Measurements from ENCODE around the gene DIO2. TPM values are rescaled to one million over a fixed set of nuclear protein-coding genes. Genes with fewer than 3 reads are reported as not detected.

Gene DIO2
- total RNA-seq, 2 donors from 2014 or later, result 2.3 to 8.5 TPM

DNA sequence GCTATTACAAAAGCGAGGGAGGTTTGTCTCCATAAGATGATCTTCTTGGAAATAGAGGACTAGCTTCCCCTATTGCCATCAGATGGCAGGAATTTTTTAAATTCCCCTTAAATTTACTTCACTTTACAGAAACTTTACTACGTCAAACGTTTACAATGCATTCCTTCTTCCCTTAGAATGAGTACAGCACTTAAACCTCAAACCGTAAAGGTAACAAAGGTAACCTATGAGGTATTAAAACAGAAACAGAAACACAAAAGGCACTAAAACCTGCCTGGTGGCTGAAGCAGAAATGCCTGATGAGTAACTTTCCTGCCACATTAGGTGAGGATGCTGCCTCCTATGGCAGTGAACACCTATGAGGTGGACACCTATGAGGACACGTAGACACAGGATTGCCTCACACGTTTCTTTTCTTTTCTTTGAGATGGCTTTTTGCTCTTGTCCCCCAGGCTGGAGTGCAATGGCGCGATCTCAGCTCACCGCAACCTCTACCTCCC lies 25.0 kb downstream of the DIO2 start:
- Histone ChIP-seq H3K9me3 (no peaks in the 10 kb centered on the region), H3K4me3 (no peak overlapping the region), H3K27me3 (replicated peaks; ENCODE audit: insufficient read depth) (no peaks in the 10 kb centered on the region), H3K36me3 (no peaks in the 10 kb centered on the region), H3K27ac (no peak overlapping the region), H3K4me1 (replicated peaks) (no peaks in the 10 kb centered on the region)
- no peak for TF ChIP-seq POLR2AphosphoS5 (IDR thresholded peaks at IDR 0.05)
- TF ChIP-seq, protein P1, sequence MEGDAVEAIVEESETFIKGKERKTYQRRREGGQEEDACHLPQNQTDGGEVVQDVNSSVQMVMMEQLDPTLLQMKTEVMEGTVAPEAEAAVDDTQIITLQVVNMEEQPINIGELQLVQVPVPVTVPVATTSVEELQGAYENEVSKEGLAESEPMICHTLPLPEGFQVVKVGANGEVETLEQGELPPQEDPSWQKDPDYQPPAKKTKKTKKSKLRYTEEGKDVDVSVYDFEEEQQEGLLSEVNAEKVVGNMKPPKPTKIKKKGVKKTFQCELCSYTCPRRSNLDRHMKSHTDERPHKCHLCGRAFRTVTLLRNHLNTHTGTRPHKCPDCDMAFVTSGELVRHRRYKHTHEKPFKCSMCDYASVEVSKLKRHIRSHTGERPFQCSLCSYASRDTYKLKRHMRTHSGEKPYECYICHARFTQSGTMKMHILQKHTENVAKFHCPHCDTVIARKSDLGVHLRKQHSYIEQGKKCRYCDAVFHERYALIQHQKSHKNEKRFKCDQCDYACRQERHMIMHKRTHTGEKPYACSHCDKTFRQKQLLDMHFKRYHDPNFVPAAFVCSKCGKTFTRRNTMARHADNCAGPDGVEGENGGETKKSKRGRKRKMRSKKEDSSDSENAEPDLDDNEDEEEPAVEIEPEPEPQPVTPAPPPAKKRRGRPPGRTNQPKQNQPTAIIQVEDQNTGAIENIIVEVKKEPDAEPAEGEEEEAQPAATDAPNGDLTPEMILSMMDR (IDR thresholded peaks at IDR 0.05), result no peak
- no peak for TF ChIP-seq POLR2A (IDR thresholded peaks at IDR 0.05)
- no peak for DNase-seq (ENCODE audit: low spot score)
- intact Hi-C loops (cut with DNase I), result no loop called here
- 89% methylated on average over 9 of the region's 9 CpGs for WGBS

- no peak overlapping the region for H3K27ac ChIP-seq
- no peaks in the 10 kb centered on the region for H3K9me3 ChIP-seq
- H3K27me3 ChIP-seq (replicated peaks; ENCODE audit: insufficient read depth), result no peaks in the 10 kb centered on the region
- TF ChIP-seq, protein P1 (IDR thresholded peaks at IDR 0.05), result no peak
- TF ChIP-seq POLR2A (IDR thresholded peaks at IDR 0.05), result no peak
- no peak for TF ChIP-seq POLR2AphosphoS5 (IDR thresholded peaks at IDR 0.05)
- no peak for DNase-seq (ENCODE audit: low spot score)
- intact Hi-C loops (cut with DNase I), result no loop called here
- no peaks in the 10 kb centered on the region for H3K4me1 ChIP-seq (replicated peaks)
- H3K36me3 ChIP-seq, result no peaks in the 10 kb centered on the region
- H3K4me3 ChIP-seq, result no peak overlapping the region
These were observed 34.4 kb downstream of the DIO2 start for GRCh38 chr14:80176893-80177292.

GRCh38 chr14:80172375-80173051 lies 38.8 kb downstream of the DIO2 start:
- Histone ChIP-seq H3K36me3 (no peaks in the 10 kb centered on the region), H3K27ac (no peak overlapping the region), H3K4me3 (no peak overlapping the region), H3K4me1 (replicated peaks) (no peaks in the 10 kb centered on the region), H3K27me3 (replicated peaks; ENCODE audit: insufficient read depth) (no peaks in the 10 kb centered on the region), H3K9me3 (no peaks in the 10 kb centered on the region)
- WGBS, result 89% methylated on average over 3 of the region's 3 CpGs
- TF ChIP-seq POLR2A (IDR thresholded peaks at IDR 0.05) (no peak), POLR2AphosphoS5 (IDR thresholded peaks at IDR 0.05) (no peak)
- TF ChIP-seq, protein P1 (IDR thresholded peaks at IDR 0.05), result no peak
- DNase-seq (ENCODE audit: low spot score), result no peak
- intact Hi-C loops (cut with DNase I), result no loop called here

- Histone ChIP-seq H3K4me3 (no peak overlapping the region), H3K27ac (no peak overlapping the region), H3K9me3 (no peaks in the 10 kb centered on the region), H3K27me3 (replicated peaks; ENCODE audit: insufficient read depth) (no peaks in the 10 kb centered on the region), H3K4me1 (replicated peaks) (no peaks in the 10 kb centered on the region), H3K36me3 (no peaks in the 10 kb centered on the region)
- intact Hi-C loops (cut with DNase I), result no loop called here
- TF ChIP-seq, protein P1 (IDR thresholded peaks at IDR 0.05), result no peak
- DNase-seq (ENCODE audit: low spot score), result no peak
- WGBS, result 84% methylated on average over 6 of the region's 6 CpGs
These were observed 43.4 kb downstream of the DIO2 start for GRCh38 chr14:80167793-80168448.

All from prostate gland (tissue), 2 donors.